Measurements from ENCODE around the gene SLIT3. TPM values are rescaled to one million over a fixed set of nuclear protein-coding genes. Genes with fewer than 3 reads are reported as not detected.
"Not testable (repeated sequence)": the region's sequence is repeated elsewhere in the genome, so short reads cannot be mapped to it uniquely, and the experiment has no call there.

Gene SLIT3
- total RNA-seq, 1 donor from 2014 or later, result 31.8 TPM

GRCh38 chr5:169219351-169219750, 81.6 kb downstream of the SLIT3 start:
- no peaks in the 10 kb centered on the region for H3K9me3 Mint-ChIP-seq (ENCODE audit: unreplicated experiment)
- H3K4me1 Mint-ChIP-seq (ENCODE audit: unreplicated experiment), result peaks cover 48% of the 10 kb centered on the region
- no peaks in the 10 kb centered on the region for H3K36me3 Mint-ChIP-seq (ENCODE audit: unreplicated experiment)
- DNase-seq (ENCODE audit: extremely low spot score, unreplicated experiment), result no peak
- H3K27me3 Mint-ChIP-seq (ENCODE audit: unreplicated experiment), result no peaks in the 10 kb centered on the region
- no peak for TF ChIP-seq CTCF (IDR thresholded peaks at IDR 0.05)
- no peak overlapping the region for H3K4me3 Mint-ChIP-seq (ENCODE audit: unreplicated experiment)
- H3K27ac Mint-ChIP-seq (ENCODE audit: unreplicated experiment), result no peak overlapping the region

DNA sequence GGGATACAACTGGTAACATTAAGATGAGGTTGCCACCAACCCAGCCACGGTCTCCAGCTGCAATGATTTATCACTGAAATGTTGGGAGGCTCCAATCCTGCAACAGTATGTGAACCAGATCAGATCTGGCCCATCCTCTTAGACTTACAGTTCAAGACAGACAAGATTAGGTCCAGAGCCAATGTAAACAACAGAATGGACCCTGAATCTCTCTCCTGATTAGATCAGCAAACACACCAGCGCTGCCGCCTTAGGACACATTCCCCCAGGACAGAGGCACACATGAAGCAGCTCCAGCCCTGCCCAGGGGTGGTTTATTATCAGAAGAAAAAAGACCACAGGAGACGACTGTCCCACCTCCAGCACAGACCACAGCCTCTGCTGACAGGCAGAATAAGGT, 82.1 kb downstream of the SLIT3 start:
- H3K4me3 Mint-ChIP-seq (ENCODE audit: unreplicated experiment), result no peak overlapping the region
- no peaks in the 10 kb centered on the region for H3K27me3 Mint-ChIP-seq (ENCODE audit: unreplicated experiment)
- DNase-seq (ENCODE audit: extremely low spot score, unreplicated experiment), result no peak
- peaks cover 45% of the 10 kb centered on the region for H3K4me1 Mint-ChIP-seq (ENCODE audit: unreplicated experiment)
- no peaks in the 10 kb centered on the region for H3K9me3 Mint-ChIP-seq (ENCODE audit: unreplicated experiment)
- no peak overlapping the region for H3K27ac Mint-ChIP-seq (ENCODE audit: unreplicated experiment)
- no peaks in the 10 kb centered on the region for H3K36me3 Mint-ChIP-seq (ENCODE audit: unreplicated experiment)
- TF ChIP-seq CTCF (IDR thresholded peaks at IDR 0.05), result no peak

- Mint-ChIP-seq H3K9me3 (ENCODE audit: unreplicated experiment) (no peaks in the 10 kb centered on the region), H3K4me3 (ENCODE audit: unreplicated experiment) (no peak overlapping the region), H3K27ac (ENCODE audit: unreplicated experiment) (no peak overlapping the region), H3K36me3 (ENCODE audit: unreplicated experiment) (no peaks in the 10 kb centered on the region), H3K4me1 (ENCODE audit: unreplicated experiment) (peaks cover 45% of the 10 kb centered on the region), H3K27me3 (ENCODE audit: unreplicated experiment) (no peaks in the 10 kb centered on the region)
- no peak for TF ChIP-seq CTCF (IDR thresholded peaks at IDR 0.05)
- no peak for DNase-seq (ENCODE audit: extremely low spot score, unreplicated experiment)
These were observed 82.8 kb downstream of the SLIT3 start for GRCh38 chr5:169218176-169218575.

DNA sequence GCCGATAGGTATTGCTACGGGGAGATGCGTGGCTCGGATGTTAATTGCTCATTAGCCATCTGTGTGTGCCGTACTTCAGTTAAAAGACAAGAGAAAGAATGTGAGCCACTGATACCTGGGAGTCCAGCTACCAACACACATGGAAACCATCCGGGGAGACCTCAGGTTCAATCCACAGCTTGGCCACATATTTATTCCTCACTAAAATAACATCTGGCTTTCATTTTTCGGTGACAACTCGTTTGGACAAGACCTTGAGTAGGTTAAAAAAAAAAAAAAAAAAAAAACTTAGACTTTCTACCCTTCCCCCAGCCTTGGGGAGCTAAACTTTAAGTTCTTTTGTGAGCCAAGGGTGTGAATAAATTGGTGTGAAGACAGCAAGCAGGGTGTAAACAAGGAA, 84.1 kb downstream of the SLIT3 start:
- Mint-ChIP-seq H3K9me3 (ENCODE audit: unreplicated experiment) (no peaks in the 10 kb centered on the region), H3K4me3 (ENCODE audit: unreplicated experiment) (no peak overlapping the region), H3K27me3 (ENCODE audit: unreplicated experiment) (no peaks in the 10 kb centered on the region), H3K36me3 (ENCODE audit: unreplicated experiment) (no peaks in the 10 kb centered on the region), H3K4me1 (ENCODE audit: unreplicated experiment) (peaks cover 43% of the 10 kb centered on the region), H3K27ac (ENCODE audit: unreplicated experiment) (no peak overlapping the region)
- DNase-seq (ENCODE audit: extremely low spot score, unreplicated experiment), result no peak
- TF ChIP-seq CTCF (IDR thresholded peaks at IDR 0.05), result no peak

- Mint-ChIP-seq H3K4me1 (ENCODE audit: unreplicated experiment) (peaks cover 28% of the 10 kb centered on the region), H3K4me3 (ENCODE audit: unreplicated experiment) (no peak overlapping the region), H3K27ac (ENCODE audit: unreplicated experiment) (no peak overlapping the region), H3K36me3 (ENCODE audit: unreplicated experiment) (peaks cover 4% of the 10 kb centered on the region), H3K27me3 (ENCODE audit: unreplicated experiment) (no peaks in the 10 kb centered on the region), H3K9me3 (ENCODE audit: unreplicated experiment) (no peaks in the 10 kb centered on the region)
- TF ChIP-seq CTCF (IDR thresholded peaks at IDR 0.05), result no peak
- DNase-seq (ENCODE audit: extremely low spot score, unreplicated experiment), result no peak
These were observed 87.5 kb downstream of the SLIT3 start for GRCh38 chr5:169213479-169213878.

DNA sequence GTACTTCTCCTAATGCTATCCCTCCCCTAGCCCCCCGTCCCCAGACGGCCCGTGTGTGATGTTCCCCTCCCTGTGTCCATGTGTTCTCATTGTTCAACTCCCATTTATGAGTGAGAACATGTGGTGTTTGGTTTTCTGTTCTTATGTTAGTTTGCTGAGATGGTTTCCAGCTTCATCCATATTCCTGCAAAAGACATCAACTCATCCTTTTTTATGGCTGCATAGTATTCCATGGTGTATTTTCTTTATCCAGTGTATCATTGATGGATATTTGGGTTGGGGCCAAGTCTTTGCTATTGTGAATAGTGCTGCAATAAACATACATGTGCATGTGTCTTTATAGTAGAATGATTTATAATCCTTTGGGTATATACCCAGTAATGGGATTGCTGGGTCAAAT, 89.2 kb downstream of the SLIT3 start:
- not testable (repeated sequence) for H3K27me3 Mint-ChIP-seq (ENCODE audit: unreplicated experiment); DNase-seq (ENCODE audit: extremely low spot score, unreplicated experiment); H3K9me3 Mint-ChIP-seq (ENCODE audit: unreplicated experiment); H3K4me3 Mint-ChIP-seq (ENCODE audit: unreplicated experiment); H3K36me3 Mint-ChIP-seq (ENCODE audit: unreplicated experiment); H3K27ac Mint-ChIP-seq (ENCODE audit: unreplicated experiment)
- peaks cover 14% of the 10 kb centered on the region for H3K4me1 Mint-ChIP-seq (ENCODE audit: unreplicated experiment)
